Suprapubic skin (tissue), 4 donors: ENCODE results near the gene JPH2.

ENCODE experiments used
- EP300 ChIP-seq: sonication (generic); formaldehyde crosslinking; IDR thresholded peaks from one replicate; pipeline ENCODE4 v1.6.1; 2017; ENCODE audit warnings: antibody characterized with exemption
- POLR2A ChIP-seq, 2 donors: fragments of 450-650 bp; IDR thresholded peaks; one replicate each; pipeline ENCODE4 v1.6.1; 2017; ENCODE audit warnings: antibody characterized with exemption in 2 of 2, mild to moderate bottlenecking in 2 of 2, moderate library complexity in 2 of 2
- POLR2AphosphoS5 ChIP-seq, 3 donors: sonication (generic); formaldehyde crosslinking; IDR thresholded peaks; one replicate each; pipeline ENCODE4 v1.6.1; 2017; ENCODE audit warnings: antibody characterized with exemption in 3 of 3
- TF ChIP-seq, protein P1 (sequence below), 2 donors: fragments of 200-600 bp in 1 of 2; fragments of 450-650 bp in 1 of 2; sonication (generic) in 1 of 2; IDR thresholded peaks; one replicate each; pipeline ENCODE4 v1.5.1; 2016 to 2019; ENCODE audit warnings: antibody characterized with exemption in 2 of 2, mild to moderate bottlenecking in 1 of 2, moderate library complexity in 1 of 2

DNA sequence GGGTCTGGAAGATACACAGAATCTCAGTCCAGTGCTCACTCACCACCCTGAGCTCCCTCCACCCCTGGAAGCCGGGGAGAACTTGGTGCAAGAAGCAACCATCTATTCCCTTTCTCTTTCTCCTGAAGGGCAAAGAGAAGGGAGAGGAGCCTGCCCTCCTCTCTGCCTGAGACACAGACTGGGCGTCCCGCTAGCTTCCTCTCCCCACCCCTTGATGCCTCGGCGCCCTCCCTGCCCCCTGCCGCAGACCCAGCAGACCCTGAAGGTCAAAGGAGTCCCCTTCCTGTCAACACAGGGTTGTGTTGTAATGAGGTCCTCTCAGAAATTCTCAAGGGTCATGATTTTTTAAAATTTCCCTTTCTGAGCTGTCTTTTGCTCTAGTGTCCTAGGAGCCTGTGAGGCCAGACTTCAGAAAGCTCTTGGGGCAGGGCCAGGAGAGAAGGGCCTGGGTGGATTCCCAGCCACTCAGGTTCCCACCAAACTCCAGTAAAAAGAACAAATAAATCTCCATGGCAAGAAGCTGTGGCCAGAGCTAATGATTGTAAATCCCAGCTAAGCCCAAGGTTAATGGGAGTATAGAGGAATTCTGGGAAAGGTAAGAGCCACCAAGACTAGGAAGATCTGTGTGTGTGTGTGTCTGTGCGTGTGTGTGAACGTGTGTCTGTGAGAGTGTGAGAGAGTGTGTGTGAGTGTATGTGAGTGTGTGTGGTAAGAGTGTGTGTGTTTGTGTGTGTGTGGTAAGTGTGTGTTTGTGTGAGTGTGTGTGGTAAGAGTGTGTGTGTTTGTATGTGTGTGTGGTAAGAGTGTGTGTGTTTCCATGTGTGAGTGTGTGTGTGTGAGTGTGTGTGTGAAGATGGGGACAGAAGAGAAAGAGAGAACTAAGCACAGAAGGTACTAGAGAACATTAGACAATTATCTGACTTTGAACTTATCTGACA is 1.1 kb upstream of the JPH2 start:
- TF ChIP-seq POLR2AphosphoS5 (IDR thresholded peaks at IDR 0.05) (no peak), POLR2A (IDR thresholded peaks at IDR 0.05) (no peak), EP300 (no peak)
- TF ChIP-seq, protein P1, sequence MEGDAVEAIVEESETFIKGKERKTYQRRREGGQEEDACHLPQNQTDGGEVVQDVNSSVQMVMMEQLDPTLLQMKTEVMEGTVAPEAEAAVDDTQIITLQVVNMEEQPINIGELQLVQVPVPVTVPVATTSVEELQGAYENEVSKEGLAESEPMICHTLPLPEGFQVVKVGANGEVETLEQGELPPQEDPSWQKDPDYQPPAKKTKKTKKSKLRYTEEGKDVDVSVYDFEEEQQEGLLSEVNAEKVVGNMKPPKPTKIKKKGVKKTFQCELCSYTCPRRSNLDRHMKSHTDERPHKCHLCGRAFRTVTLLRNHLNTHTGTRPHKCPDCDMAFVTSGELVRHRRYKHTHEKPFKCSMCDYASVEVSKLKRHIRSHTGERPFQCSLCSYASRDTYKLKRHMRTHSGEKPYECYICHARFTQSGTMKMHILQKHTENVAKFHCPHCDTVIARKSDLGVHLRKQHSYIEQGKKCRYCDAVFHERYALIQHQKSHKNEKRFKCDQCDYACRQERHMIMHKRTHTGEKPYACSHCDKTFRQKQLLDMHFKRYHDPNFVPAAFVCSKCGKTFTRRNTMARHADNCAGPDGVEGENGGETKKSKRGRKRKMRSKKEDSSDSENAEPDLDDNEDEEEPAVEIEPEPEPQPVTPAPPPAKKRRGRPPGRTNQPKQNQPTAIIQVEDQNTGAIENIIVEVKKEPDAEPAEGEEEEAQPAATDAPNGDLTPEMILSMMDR (IDR thresholded peaks at IDR 0.05), result no peak
